Rectal smooth muscle tissue (tissue), 1 donor: ENCODE results near the gene NDUFB3.
"Not testable (repeated sequence)": the region's sequence is repeated elsewhere in the genome, so short reads cannot be mapped to it uniquely, and the experiment has no call there.

Source experiments
- H3K27ac ChIP-seq: one replicate; pipeline ENCODE4 v1.7.0; 2013; ENCODE audit warnings: low read depth, low read length, inconsistent platforms
- H3K27me3 ChIP-seq: one replicate; pipeline ENCODE4 v1.7.0; 2013; ENCODE audit warnings: low read length; ENCODE audit not compliant: control insufficient read depth, insufficient read depth
- H3K36me3 ChIP-seq: one replicate; pipeline ENCODE4 v1.7.0; 2013; ENCODE audit warnings: low read length; ENCODE audit not compliant: control insufficient read depth, insufficient read depth
- H3K4me1 ChIP-seq: one replicate; pipeline ENCODE4 v1.7.0; 2013; ENCODE audit warnings: low read length; ENCODE audit not compliant: control insufficient read depth, insufficient read depth
- H3K4me3 ChIP-seq: one replicate; pipeline ENCODE4 v1.7.0; 2013; ENCODE audit warnings: low read length
- H3K9ac ChIP-seq: one replicate; pipeline ENCODE4 v1.7.0; 2013; ENCODE audit warnings: low read length

The NDUFB3 gene

GRCh38 chr2:201058914-201059313 is 12.9 kb upstream of the NDUFB3 start:
- no peaks in the 10 kb centered on the region for H3K36me3 ChIP-seq
- H3K9ac ChIP-seq, result no peak overlapping the region
- no peak overlapping the region for H3K27ac ChIP-seq
- no peaks in the 10 kb centered on the region for H3K4me1 ChIP-seq
- H3K27me3 ChIP-seq, result no peaks in the 10 kb centered on the region
- H3K4me3 ChIP-seq, result no peak overlapping the region

GRCh38 chr2:201059961-201060755 is 11.6 kb upstream of the NDUFB3 start:
- no peak overlapping the region for H3K4me3 ChIP-seq
- no peaks in the 10 kb centered on the region for H3K27me3 ChIP-seq
- no peaks in the 10 kb centered on the region for H3K4me1 ChIP-seq
- H3K36me3 ChIP-seq, result no peaks in the 10 kb centered on the region
- H3K9ac ChIP-seq, result no peak overlapping the region
- H3K27ac ChIP-seq, result no peak overlapping the region

GRCh38 chr2:201063516-201063915 is 8.3 kb upstream of the NDUFB3 start:
- not testable (repeated sequence) for H3K27ac ChIP-seq, H3K4me1 ChIP-seq, H3K36me3 ChIP-seq, H3K4me3 ChIP-seq, H3K9ac ChIP-seq, H3K27me3 ChIP-seq

GRCh38 chr2:201064797-201065329 is 6.9 kb upstream of the NDUFB3 start:
- Histone ChIP-seq H3K27ac (no peak overlapping the region), H3K4me1 (peaks cover 7% of the 10 kb centered on the region)

GRCh38 chr2:201070948-201071478 is 788 bp upstream of the NDUFB3 start:
- H3K4me3 ChIP-seq, result peak overlapping the region; percentile 98
- peak overlapping the region; percentile 97 for H3K27ac ChIP-seq
- H3K27me3 ChIP-seq, result no peaks in the 10 kb centered on the region
- H3K36me3 ChIP-seq, result no peaks in the 10 kb centered on the region
- peaks cover 16% of the 10 kb centered on the region for H3K4me1 ChIP-seq
- peak overlapping the region; percentile 59 for H3K9ac ChIP-seq

More at GRCh38 chr2:201064797-201065329, 6.9 kb upstream of the NDUFB3 start:
- no peak overlapping the region for H3K4me3 ChIP-seq
- no peak overlapping the region for H3K9ac ChIP-seq
- no peaks in the 10 kb centered on the region for H3K36me3 ChIP-seq
- no peaks in the 10 kb centered on the region for H3K27me3 ChIP-seq

- Histone ChIP-seq H3K27ac (peak overlapping the region; percentile 97), H3K27me3 (no peaks in the 10 kb centered on the region), H3K36me3 (no peaks in the 10 kb centered on the region), H3K4me1 (peaks cover 14% of the 10 kb centered on the region), H3K9ac (peak overlapping the region; percentile 95), H3K4me3 (peak overlapping the region; percentile 98)
Observed at GRCh38 chr2:201072201-201072530, 365 bp downstream of the NDUFB3 start.

GRCh38 chr2:201073071-201073470 is 1.3 kb downstream of the NDUFB3 start:
- no peaks in the 10 kb centered on the region for H3K36me3 ChIP-seq
- no peak overlapping the region for H3K27ac ChIP-seq
- peaks cover 9% of the 10 kb centered on the region for H3K4me1 ChIP-seq
- H3K9ac ChIP-seq, result no peak overlapping the region
- H3K27me3 ChIP-seq, result no peaks in the 10 kb centered on the region
- no peak overlapping the region for H3K4me3 ChIP-seq

- H3K4me1 ChIP-seq, result peaks cover 9% of the 10 kb centered on the region
- H3K27ac ChIP-seq, result no peak overlapping the region
- H3K4me3 ChIP-seq, result no peak overlapping the region
- H3K36me3 ChIP-seq, result peaks cover 2% of the 10 kb centered on the region
- no peak overlapping the region for H3K9ac ChIP-seq
- no peaks in the 10 kb centered on the region for H3K27me3 ChIP-seq
Observed at GRCh38 chr2:201074996-201075395, 3.2 kb downstream of the NDUFB3 start.

GRCh38 chr2:201084863-201085262 is 13.1 kb downstream of the NDUFB3 start:
- Histone ChIP-seq H3K36me3 (peaks cover 12% of the 10 kb centered on the region), H3K27ac (no peak overlapping the region), H3K27me3 (no peaks in the 10 kb centered on the region)

GRCh38 chr2:201090574-201090973 is 18.8 kb downstream of the NDUFB3 start:
- Histone ChIP-seq H3K4me3 (no peak overlapping the region), H3K27ac (no peak overlapping the region), H3K36me3 (peaks cover 2% of the 10 kb centered on the region), H3K27me3 (no peaks in the 10 kb centered on the region), H3K4me1 (no peaks in the 10 kb centered on the region), H3K9ac (no peak overlapping the region)

More at GRCh38 chr2:201084863-201085262, 13.1 kb downstream of the NDUFB3 start:
- Histone ChIP-seq H3K9ac (no peak overlapping the region), H3K4me1 (no peaks in the 10 kb centered on the region), H3K4me3 (no peak overlapping the region)

- no peak overlapping the region for H3K27ac ChIP-seq
- H3K4me3 ChIP-seq, result no peak overlapping the region
- no peaks in the 10 kb centered on the region for H3K36me3 ChIP-seq
- no peaks in the 10 kb centered on the region for H3K27me3 ChIP-seq
- H3K4me1 ChIP-seq, result no peaks in the 10 kb centered on the region
- H3K9ac ChIP-seq, result no peak overlapping the region
Observed at GRCh38 chr2:201093573-201093972, 21.8 kb downstream of the NDUFB3 start.

- Histone ChIP-seq H3K27me3 (no peaks in the 10 kb centered on the region), H3K4me3 (no peak overlapping the region), H3K9ac (no peak overlapping the region), H3K27ac (no peak overlapping the region), H3K36me3 (no peaks in the 10 kb centered on the region), H3K4me1 (no peaks in the 10 kb centered on the region)
Observed at GRCh38 chr2:201100497-201100896, 28.7 kb downstream of the NDUFB3 start.

- H3K9ac ChIP-seq, result no peak overlapping the region
- H3K4me1 ChIP-seq, result no peaks in the 10 kb centered on the region
- no peak overlapping the region for H3K4me3 ChIP-seq
- H3K36me3 ChIP-seq, result no peaks in the 10 kb centered on the region
- H3K27me3 ChIP-seq, result no peaks in the 10 kb centered on the region
- no peak overlapping the region for H3K27ac ChIP-seq
Observed at GRCh38 chr2:201105759-201106158, 34.0 kb downstream of the NDUFB3 start.
